Coronary artery (tissue), 2 donors: Measurements from ENCODE around the gene FOXD2.

ENCODE experiments used
- DNase-seq: peaks from one replicate; pipeline ENCODE4 v3.0.0-alpha.2; 2017; ENCODE audit warnings: low spot score
- H3K27ac ChIP-seq, 2 donors: fragments of 200-600 bp; sonication (generic); one replicate each; pipeline ENCODE4 v1.5.1; 2016 to 2019
- H3K4me3 ChIP-seq: fragments of 200-600 bp; sonication (generic); 2 replicates; pipeline ENCODE4 v1.5.1; 2016; ENCODE audit warnings: mild to moderate bottlenecking, moderate library complexity
- CTCF ChIP-seq: fragments of 200-600 bp; sonication (generic); IDR thresholded peaks from one replicate; pipeline ENCODE4 v1.5.1; 2019; ENCODE audit warnings: antibody characterized with exemption

The FOXD2 gene

GRCh38 chr1:47416319-47417169 lies 21.3 kb upstream of the FOXD2 start:
- no peak for TF ChIP-seq CTCF
- Histone ChIP-seq H3K4me3 (peak overlapping the region; percentile 63), H3K27ac (no peak overlapping the region)
- no peak for DNase-seq

GRCh38 chr1:47417170-47418044 lies 20.4 kb upstream of the FOXD2 start:
- H3K4me3 ChIP-seq = peak overlapping the region; percentile 63

GRCh38 chr1:47418122-47418521 lies 19.7 kb upstream of the FOXD2 start:
- no peak overlapping the region for H3K4me3 ChIP-seq
- H3K27ac ChIP-seq = no peak overlapping the region
- TF ChIP-seq CTCF = no peak
- DNase-seq = no peak

More at GRCh38 chr1:47417170-47418044, 20.4 kb upstream of the FOXD2 start:
- no peak for TF ChIP-seq CTCF
- H3K27ac ChIP-seq = no peak overlapping the region
- no peak for DNase-seq

- Histone ChIP-seq H3K27ac (no peak overlapping the region), H3K4me3 (no peak overlapping the region)
- no peak for DNase-seq
- TF ChIP-seq CTCF = no peak
These were observed 19.0 kb upstream of the FOXD2 start for GRCh38 chr1:47418681-47419325.

GRCh38 chr1:47420547-47420946 lies 17.3 kb upstream of the FOXD2 start:
- no peak overlapping the region for H3K27ac ChIP-seq
- H3K4me3 ChIP-seq = no peak overlapping the region
- no peak for TF ChIP-seq CTCF
- no peak for DNase-seq

GRCh38 chr1:47423872-47424271 lies 14.0 kb upstream of the FOXD2 start:
- H3K27ac ChIP-seq = no peak overlapping the region
- TF ChIP-seq CTCF = no peak
- DNase-seq = no peak
- H3K4me3 ChIP-seq = no peak overlapping the region
